K562 (cell line): ENCODE results near the gene TLCD5. TPM values are rescaled to one million over a fixed set of nuclear protein-coding genes. Genes with fewer than 3 reads are reported as not detected.

Experiments
- ATAC-seq: fragments of 200-7000 bp; cut with Tn5 transposase; 3 replicates; pipeline ENCODE4 v1.9.1; 2020; ENCODE audit warnings: moderate library complexity
- BruUV-seq: library from RNA; stranded (reverse); fragments of 400-500 nt; replicated peaks from 2 replicates; lab custom pipeline; 2021; lab: Mats Ljungman, UMichigan
- CTCF ChIA-PET: fragments of 300-600 bp; formaldehyde crosslinking; extraction: SDS; loops from one replicate; lab custom pipeline; 2021; ENCODE audit warnings: low intra/inter-chr PET ratio; lab: Yijun Ruan, JAX
- POLR2A ChIA-PET: fragments of 300-600, 350-650 bp; sonication (Branson Sonifier 250); formaldehyde crosslinking; extraction: SDS; loops from one replicate; lab custom pipeline; 2021; ENCODE audit warnings: antibody characterized with exemption, inconsistent platforms; lab: Yijun Ruan, JAX
- DNase-seq, 4 experiments: peaks; one replicate each; pipeline versions ENCODE4 v3.0.0 to v3.0.0-alpha.2; 2011 to 2018; ENCODE audit warnings: low spot score in 3 of 4, mixed read lengths in 3 of 4; ENCODE audit errors: extremely low read depth in 1 of 4
- FAIRE-seq: peaks from 2 replicates; lab custom pipeline; 2011; peaks lifted over from hg19 to GRCh38; lab: Jason Lieb, UNC
- H2AFZ ChIP-seq: 2 replicates; pipeline ENCODE4 v1.6.0; 2011; ENCODE audit warnings: low read depth, low read length, control low read depth, inconsistent platforms
- H3K27ac ChIP-seq: fragments of 200-600 bp; 3 replicates; pipeline ENCODE4 v1.8.0; 2011; ENCODE audit warnings: low read depth, mild to moderate bottlenecking, control low read depth, inconsistent platforms, low read length, moderate library complexity, mixed read lengths; ENCODE audit errors: extremely low read depth
- H3K27me3 ChIP-seq, 2 experiments: fragments of 300-600 bp in 1 of 2; 2 replicates in 1 of 2; 3 replicates in 1 of 2; pipeline versions ENCODE4 v1.6.0 to v1.8.0; 2011; ENCODE audit warnings: inconsistent platforms in 2 of 2, low read length in 2 of 2, mild to moderate bottlenecking in 1 of 2, mixed read lengths in 1 of 2, moderate library complexity in 1 of 2; ENCODE audit not compliant: control insufficient read depth in 2 of 2, insufficient read depth in 2 of 2
- H3K36me3 ChIP-seq: fragments of 300-600 bp; 3 replicates; pipeline ENCODE4 v1.8.0; 2011; ENCODE audit warnings: mild to moderate bottlenecking, low read length, inconsistent platforms; ENCODE audit not compliant: control insufficient read depth, insufficient read depth
- H3K4me1 ChIP-seq, 2 experiments: fragments of 200-600 bp in 1 of 2; replicated peaks in 1 of 2; 2 replicates in 1 of 2; 3 replicates in 1 of 2; pipeline versions ENCODE4 v1.5.1 to v1.8.0; 2011; ENCODE audit warnings: inconsistent platforms in 2 of 2, low read length in 2 of 2, mild to moderate bottlenecking in 1 of 2, mixed read lengths in 1 of 2, moderate library complexity in 1 of 2; ENCODE audit not compliant: control insufficient read depth in 2 of 2, insufficient read depth in 2 of 2
- H3K4me2 ChIP-seq: 2 replicates; pipeline ENCODE4 v1.6.1; 2011; ENCODE audit warnings: low read length, control low read depth, inconsistent platforms, mixed read lengths; ENCODE audit not compliant: insufficient read depth
- H3K4me3 ChIP-seq: fragments of 200-600 bp; sonication (generic), shearing (Covaris generic); 2 replicates; pipeline ENCODE4 v1.5.1; 2016; ENCODE audit warnings: control low read depth, inconsistent platforms
- H3K79me2 ChIP-seq: fragments of 200-600 bp; 3 replicates; pipeline ENCODE4 v1.8.0; 2011; ENCODE audit warnings: low read length, inconsistent platforms; ENCODE audit not compliant: control insufficient read depth, insufficient read depth
- H3K9ac ChIP-seq, 2 experiments: 2 replicates each; pipeline versions ENCODE4 v1.6.0 to v1.6.1; 2011; ENCODE audit warnings: low read depth in 2 of 2, low read length in 2 of 2, control low read depth in 1 of 2, inconsistent platforms in 1 of 2, mild to moderate bottlenecking in 1 of 2, mixed read lengths in 1 of 2; ENCODE audit not compliant: insufficient read depth in 1 of 2
- H3K9me1 ChIP-seq: one replicate; pipeline ENCODE4 v1.6.0; 2011; ENCODE audit warnings: inconsistent platforms, mild to moderate bottlenecking, low read length, moderate library complexity; ENCODE audit not compliant: control insufficient read depth, insufficient read depth
- H3K9me3 ChIP-seq: replicated peaks from 2 replicates; pipeline ENCODE4 v1.5.1; 2011; ENCODE audit warnings: low read depth, low read length, inconsistent platforms; ENCODE audit not compliant: control insufficient read depth, insufficient read depth
- H4K20me1 ChIP-seq: replicated peaks from 2 replicates; pipeline ENCODE4 v1.6.1; 2011; ENCODE audit warnings: low read length, inconsistent platforms, mixed read lengths; ENCODE audit not compliant: control insufficient read depth, insufficient read depth
- BCOR ChIP-seq: fragments of 450-650 bp; IDR thresholded peaks from 2 replicates; pipeline ENCODE4 v1.6.1; 2016
- CC2D1A ChIP-seq: fragments of 450-650 bp; IDR thresholded peaks from 2 replicates; pipeline ENCODE4 v1.6.1; 2017; ENCODE audit warnings: mild to moderate bottlenecking
- CREB1 ChIP-seq, 2 experiments: sonication (generic) in 1 of 2; formaldehyde crosslinking in 1 of 2; IDR thresholded peaks; 2 replicates each; pipeline versions ENCODE4 v1.6.1 to v1.8.0; 2012 to 2022; ENCODE audit warnings: inconsistent platforms in 1 of 2, mild to moderate bottlenecking in 1 of 2, missing genetic modification reagents in 1 of 2, moderate library complexity in 1 of 2
- EHMT2 ChIP-seq: fragments of 450-650 bp; IDR thresholded peaks from 2 replicates; pipeline ENCODE4 v1.6.1; 2018; ENCODE audit warnings: antibody characterized with exemption
- HLTF ChIP-seq: fragments of 450-650 bp; IDR thresholded peaks from 2 replicates; pipeline ENCODE4 v1.6.1; 2016
- KLF1 ChIP-seq: fragments of 450-650 bp; IDR thresholded peaks from 2 replicates; pipeline ENCODE4 v1.6.1; 2016; ENCODE audit warnings: missing genetic modification characterization, missing compliant biosample characterization
- LCOR ChIP-seq: sonication (generic); formaldehyde crosslinking; IDR thresholded peaks from 2 replicates; pipeline ENCODE4 v1.8.0; 2022; ENCODE audit warnings: mild to moderate bottlenecking, missing genetic modification reagents
- MEIS2 ChIP-seq: fragments of 450-650 bp; IDR thresholded peaks from 2 replicates; pipeline ENCODE4 v1.6.1; 2014; ENCODE audit warnings: mild to moderate bottlenecking; ENCODE audit not compliant: partially characterized antibody
- MTF1 ChIP-seq: fragments of 250-450 bp; sonication (Bioruptor Pico); IDR thresholded peaks from 2 replicates; pipeline ENCODE4 v1.9.0; 2021; ENCODE audit warnings: moderate library complexity, mild to moderate bottlenecking, inconsistent platforms, borderline replicate concordance
- NFIC ChIP-seq: fragments of 450-650 bp; IDR thresholded peaks from 2 replicates; pipeline ENCODE4 v1.6.1; 2017; ENCODE audit warnings: mild to moderate bottlenecking, inconsistent platforms
- POLR3G ChIP-seq: IDR thresholded peaks from 2 replicates; pipeline ENCODE4 v1.6.1; 2011; ENCODE audit not compliant: insufficient read length, insufficient replicate concordance; ENCODE audit errors: extremely low read depth
- RB1 ChIP-seq: fragments of 450-650 bp; IDR thresholded peaks from 2 replicates; pipeline ENCODE4 v1.6.1; 2017; ENCODE audit warnings: low read depth, mild to moderate bottlenecking
- TCFL5 ChIP-seq: fragments of 250-450 bp; sonication (Bioruptor Pico); conservative IDR thresholded peaks from 2 replicates; pipeline ENCODE4 v1.6.1; 2021; ENCODE audit warnings: mild to moderate bottlenecking, moderate library complexity, matching md5 sums
- ZC3H4 ChIP-seq: sonication (generic); formaldehyde crosslinking; IDR thresholded peaks from 2 replicates; pipeline ENCODE4 v1.9.0; 2021; ENCODE audit warnings: missing genetic modification reagents, borderline replicate concordance
- ZNF124 ChIP-seq: sonication (generic); formaldehyde crosslinking; IDR thresholded peaks from 2 replicates; pipeline ENCODE4 v1.8.1; 2022; ENCODE audit warnings: missing genetic modification reagents
- ZNF717 ChIP-seq: fragments of 250-450 bp; sonication (Bioruptor Pico); IDR thresholded peaks from 2 replicates; pipeline ENCODE4 v1.5.0; 2021
- WGBS: fragments of 100-300 bp; shearing (Covaris generic); methylation state at CpG from one replicate; pipeline ENCODE4 v1.1.6; 2016; ENCODE audit warnings: low coverage, mixed read lengths; ENCODE audit not compliant: insufficient coverage; ENCODE audit errors: missing lambda C conversion rate; 5-methylcytosine and 5-hydroxymethylcytosine counted together
- in situ Hi-C: fragments of 300-500 bp; cut with MboI; formaldehyde crosslinking; loops from 4 replicates; pipeline ENCODE4 v1.15.0; 2018; ENCODE audit warnings: inconsistent platforms, mixed read lengths
- intact Hi-C: fragments of 100-400 bp; cut with micrococcal nuclease; formaldehyde crosslinking; loops from 2 replicates; pipeline ENCODE4 v1.14.2; 2022
- polyA plus RNA-seq, 8 experiments: library from polyadenylated mRNA; depleted of rRNA in 4 of 8; stranded (reverse) in 5 of 8; unstranded in 3 of 8; fragments of >200 nt; fragmentation: Nextera tagmentation in 2 of 8; fragmentation: Illumina TruSeq in 1 of 8; extraction: Ambion mirVana in 2 of 8; extraction: Trizol in 1 of 8; gene quantifications; 2 replicates each; pipeline versions ENCODE4 v1.2.1 to v1.2.3, GENCODE V29; 2011 to 2014; ENCODE audit warnings: inconsistent platforms in 1 of 8, missing spikeins in 1 of 8
- total RNA-seq, 7 experiments: library from RNA; depleted of rRNA in 6 of 7; stranded (reverse); fragments of >200 nt in 6 of 7; fragmentation: Illumina TruSeq in 2 of 7; extraction: Trizol in 2 of 7; gene quantifications; 2 replicates each; pipeline versions ENCODE4 v1.2.1 to v1.2.3, GENCODE V29; 2011 to 2021; ENCODE audit warnings: low replicate concordance in 1 of 7
- TF ChIP-seq, protein P1 (sequence below): fragments of 250-450 bp; sonication (Bioruptor Pico); IDR thresholded peaks from 2 replicates; pipeline ENCODE4 v1.5.1; 2021; ENCODE audit warnings: mild to moderate bottlenecking
- TF ChIP-seq, protein P2 (sequence below): fragments of 250-450 bp; sonication (Bioruptor Pico); IDR thresholded peaks from 2 replicates; pipeline ENCODE4 v1.5.0; 2020; ENCODE audit warnings: mild to moderate bottlenecking, borderline replicate concordance

The TLCD5 gene
- total and polyA plus RNA-seq, 9 of the 15 experiments (the other 6 are each of a cell fraction or from before 2014, with no cell fraction given) = 0.94 to 5.1 (median 1.6) TPM

DNA sequence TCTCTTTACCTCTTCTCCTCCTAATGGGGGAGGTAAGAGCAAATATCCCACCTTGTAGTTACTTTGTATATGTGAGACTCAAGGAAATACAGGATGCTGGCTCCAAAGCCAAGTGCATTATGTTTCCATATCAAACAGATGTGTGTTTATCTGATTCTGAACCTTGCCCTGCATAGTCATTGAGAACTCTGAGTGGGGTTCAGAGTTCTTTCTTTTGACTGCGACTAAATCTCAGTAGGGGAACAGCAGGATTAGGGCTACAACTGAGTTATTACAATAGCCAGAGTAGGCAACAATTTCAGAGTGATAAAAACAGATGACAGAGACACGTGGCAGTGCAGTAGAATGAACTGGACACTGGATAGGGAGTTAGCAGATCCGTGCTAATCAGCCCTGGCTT, 34.1 kb upstream of the TLCD5 start (continued):
- TF ChIP-seq CREB1 (IDR thresholded peaks at IDR 0.05) = no peak
- TF ChIP-seq CREB1 (CRISPR knock-in tag; IDR thresholded peaks at IDR 0.05) = no peak
- TF ChIP-seq ZNF124 (CRISPR knock-in tag) = no peak
- TF ChIP-seq HLTF = no peak
- TF ChIP-seq NFIC = no peak
- no peak for TF ChIP-seq KLF1 (tag)
- TF ChIP-seq, protein P1, sequence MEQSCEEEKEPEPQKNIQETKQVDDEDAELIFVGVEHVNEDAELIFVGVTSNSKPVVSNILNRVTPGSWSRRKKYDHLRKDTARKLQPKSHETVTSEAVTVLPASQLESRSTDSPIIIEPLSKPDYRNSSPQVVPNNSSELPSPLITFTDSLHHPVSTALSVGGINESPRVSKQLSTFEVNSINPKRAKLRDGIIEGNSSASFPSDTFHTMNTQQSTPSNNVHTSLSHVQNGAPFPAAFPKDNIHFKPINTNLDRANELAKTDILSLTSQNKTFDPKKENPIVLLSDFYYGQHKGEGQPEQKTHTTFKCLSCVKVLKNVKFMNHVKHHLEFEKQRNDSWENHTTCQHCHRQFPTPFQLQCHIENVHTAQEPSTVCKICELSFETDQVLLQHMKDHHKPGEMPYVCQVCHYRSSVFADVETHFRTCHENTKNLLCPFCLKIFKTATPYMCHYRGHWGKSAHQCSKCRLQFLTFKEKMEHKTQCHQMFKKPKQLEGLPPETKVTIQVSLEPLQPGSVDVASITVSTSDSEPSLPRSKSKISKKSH (CRISPR knock-in tag) = no peak
- TF ChIP-seq ZC3H4 = no peak

DNA sequence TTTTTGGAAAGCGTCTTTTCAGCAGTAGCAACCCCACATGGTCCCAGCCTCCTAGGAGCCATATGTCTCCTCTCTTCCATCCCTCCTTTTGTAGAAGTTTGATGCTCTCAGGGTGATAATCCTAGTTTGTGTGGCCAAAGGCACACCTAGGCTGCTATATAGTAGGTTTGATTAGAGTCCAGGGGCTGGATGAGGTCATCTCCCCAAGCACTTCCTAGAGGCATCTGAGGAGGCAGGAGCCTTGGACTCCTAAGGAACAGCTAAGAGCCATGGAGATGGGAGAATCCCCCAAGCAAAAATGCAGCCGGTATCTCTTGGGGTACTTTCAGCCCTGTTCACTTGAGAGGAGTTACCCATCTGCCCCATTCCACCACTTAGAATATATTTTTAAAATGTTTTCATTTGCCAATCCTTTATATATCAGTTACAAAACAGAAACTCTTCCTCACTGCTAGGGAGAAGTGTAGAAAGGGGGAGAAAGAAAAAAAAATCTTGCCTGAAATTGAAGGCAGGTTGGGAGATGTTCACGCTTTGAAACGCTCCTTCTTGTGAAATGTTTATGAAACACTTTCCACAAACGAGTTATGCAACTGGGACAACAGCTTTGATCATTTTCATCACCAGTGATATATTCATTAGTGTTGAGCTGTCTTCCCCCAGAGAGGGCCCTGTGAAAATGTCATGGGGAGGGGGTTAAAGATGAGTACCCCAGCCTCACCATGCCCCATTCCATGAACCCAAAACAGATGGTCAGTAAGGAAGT, 31.9 kb upstream of the TLCD5 start:
- H3K4me1 ChIP-seq = no peaks in the 10 kb centered on the region
- DNase-seq (no peak), ATAC-seq (no peak), FAIRE-seq (no peak)
- no peaks in the 10 kb centered on the region for H3K9me3 ChIP-seq
- peaks cover 29 to 35% of the 10 kb centered on the region in 2 experiments for H3K27me3 ChIP-seq
- CTCF ChIA-PET = no interaction called here
- 1% methylated on average over 5 of the region's 5 CpGs for WGBS
- no peak overlapping the region for H3K4me3 ChIP-seq
- H2AFZ ChIP-seq = no peak overlapping the region
- no peak overlapping the region for H3K4me2 ChIP-seq
- H4K20me1 ChIP-seq = no peaks in the 10 kb centered on the region
- no peaks in the 10 kb centered on the region for H3K79me2 ChIP-seq
- no peak overlapping the region for H3K27ac ChIP-seq
- in situ Hi-C loops (no loop called here), intact Hi-C loops (no loop called here)
- no TSS peak for BruUV-seq
- H3K9ac ChIP-seq = no peak overlapping the region
- H3K9me1 ChIP-seq = no peaks in the 10 kb centered on the region
- H3K36me3 ChIP-seq = no peaks in the 10 kb centered on the region
- POLR2A ChIA-PET = interaction anchor here (0.7 to 1.0 kb wide), 3 partner anchors 10 to 64 kb away, joined by 3 to 4 read pairs (median 4); no protein-coding TSS in a partner anchor
- TF ChIP-seq LCOR (CRISPR knock-in tag) (no peak), ZNF717 (CRISPR knock-in tag) (no peak), RB1 (no peak), EHMT2 (no peak), MTF1 (CRISPR knock-in tag) (no peak), TCFL5 (CRISPR knock-in tag) (no peak), POLR3G (no peak), MEIS2 (no peak), BCOR (no peak), CC2D1A (no peak)
- TF ChIP-seq, protein P2, sequence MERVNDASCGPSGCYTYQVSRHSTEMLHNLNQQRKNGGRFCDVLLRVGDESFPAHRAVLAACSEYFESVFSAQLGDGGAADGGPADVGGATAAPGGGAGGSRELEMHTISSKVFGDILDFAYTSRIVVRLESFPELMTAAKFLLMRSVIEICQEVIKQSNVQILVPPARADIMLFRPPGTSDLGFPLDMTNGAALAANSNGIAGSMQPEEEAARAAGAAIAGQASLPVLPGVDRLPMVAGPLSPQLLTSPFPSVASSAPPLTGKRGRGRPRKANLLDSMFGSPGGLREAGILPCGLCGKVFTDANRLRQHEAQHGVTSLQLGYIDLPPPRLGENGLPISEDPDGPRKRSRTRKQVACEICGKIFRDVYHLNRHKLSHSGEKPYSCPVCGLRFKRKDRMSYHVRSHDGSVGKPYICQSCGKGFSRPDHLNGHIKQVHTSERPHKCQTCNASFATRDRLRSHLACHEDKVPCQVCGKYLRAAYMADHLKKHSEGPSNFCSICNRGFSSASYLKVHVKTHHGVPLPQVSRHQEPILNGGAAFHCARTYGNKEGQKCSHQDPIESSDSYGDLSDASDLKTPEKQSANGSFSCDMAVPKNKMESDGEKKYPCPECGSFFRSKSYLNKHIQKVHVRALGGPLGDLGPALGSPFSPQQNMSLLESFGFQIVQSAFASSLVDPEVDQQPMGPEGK (CRISPR knock-in tag) = no peak
